SK-N-SH treated with all-trans-retinoic acid at 6 μM for 48 hours (cell line): ENCODE measurements around the gene CD302.

ENCODE experiments used
- ATAC-seq: fragments of 200-7000 bp; cut with Tn5 transposase; 3 replicates; pipeline ENCODE4 v1.9.1; 2020; ENCODE audit warnings: mild to moderate bottlenecking, moderate library complexity
- ARNTL ChIP-seq: fragments of 450-650 bp; formaldehyde crosslinking; IDR thresholded peaks from 2 replicates; pipeline ENCODE4 v1.5.0; 2020; ENCODE audit warnings: low read depth, mild to moderate bottlenecking, moderate library complexity, borderline replicate concordance
- BACH2 ChIP-seq: fragments of 250-450 bp; sonication (Bioruptor Pico); IDR thresholded peaks from 2 replicates; pipeline ENCODE4 v1.9.0; 2021; ENCODE audit warnings: mild to moderate bottlenecking, borderline replicate concordance
- CSDC2 ChIP-seq: fragments of 250-450 bp; sonication (Bioruptor Pico); IDR thresholded peaks from 2 replicates; pipeline ENCODE4 v1.5.0; 2020; ENCODE audit warnings: mild to moderate bottlenecking, moderate library complexity
- CSRNP3 ChIP-seq: fragments of 250-450 bp; sonication (Bioruptor Pico); IDR thresholded peaks from 2 replicates; pipeline ENCODE4 v1.5.1; 2021; ENCODE audit warnings: mild to moderate bottlenecking, moderate library complexity
- ESRRG ChIP-seq: fragments of 250-450 bp; sonication (Bioruptor Pico); IDR thresholded peaks from 2 replicates; pipeline ENCODE4 v1.6.1; 2021; ENCODE audit warnings: mild to moderate bottlenecking
- GLIS3 ChIP-seq: fragments of 250-450 bp; sonication (Bioruptor Pico); IDR thresholded peaks from 2 replicates; pipeline ENCODE4 v1.5.0; 2020; ENCODE audit warnings: mild to moderate bottlenecking, moderate library complexity
- ISL1 ChIP-seq: fragments of 250-450 bp; sonication (Bioruptor Pico); IDR thresholded peaks from 2 replicates; pipeline ENCODE4 v2.1.2; 2022; ENCODE audit warnings: mild to moderate bottlenecking, moderate library complexity
- OSR1 ChIP-seq: fragments of 250-450 bp; sonication (Bioruptor Pico); IDR thresholded peaks from 2 replicates; pipeline ENCODE4 v1.8.0; 2022; ENCODE audit warnings: moderate library complexity, mild to moderate bottlenecking, inconsistent platforms
- PPARA ChIP-seq: fragments of 250-450 bp; sonication (Bioruptor Pico); IDR thresholded peaks from 2 replicates; pipeline ENCODE4 v1.5.0; 2020; ENCODE audit warnings: mild to moderate bottlenecking, borderline replicate concordance
- RARB ChIP-seq: fragments of 250-450 bp; sonication (Bioruptor Pico); IDR thresholded peaks from 2 replicates; pipeline ENCODE4 v1.8.0; 2021; ENCODE audit warnings: mild to moderate bottlenecking, moderate library complexity
- SNAI2 ChIP-seq: fragments of 250-450 bp; sonication (Bioruptor Pico); IDR thresholded peaks from 2 replicates; pipeline ENCODE4 v1.5.0; 2020; ENCODE audit warnings: mild to moderate bottlenecking, moderate library complexity
- TCF4 ChIP-seq: fragments of 250-450 bp; sonication (Bioruptor Pico); IDR thresholded peaks from 2 replicates; pipeline ENCODE4 v1.8.0; 2021; ENCODE audit warnings: mild to moderate bottlenecking, moderate library complexity, borderline replicate concordance
- TOX ChIP-seq: fragments of 250-450 bp; sonication (Bioruptor Pico); IDR thresholded peaks from 2 replicates; pipeline ENCODE4 v1.8.0; 2021; ENCODE audit warnings: mild to moderate bottlenecking, moderate library complexity, borderline replicate concordance
- ZC3H10 ChIP-seq: fragments of 250-450 bp; sonication (Bioruptor Pico); IDR thresholded peaks from 2 replicates; pipeline ENCODE4 v1.5.1; 2021; ENCODE audit warnings: mild to moderate bottlenecking, moderate library complexity
- ZFP3 ChIP-seq: fragments of 250-450 bp; sonication (Bioruptor Pico); IDR thresholded peaks from 2 replicates; pipeline ENCODE4 v1.5.0; 2020; ENCODE audit warnings: mild to moderate bottlenecking, moderate library complexity
- ZFP30 ChIP-seq: fragments of 450-650 bp; formaldehyde crosslinking; IDR thresholded peaks from 2 replicates; pipeline ENCODE4 v1.5.0; 2022; ENCODE audit warnings: mild to moderate bottlenecking, moderate library complexity
- ZNF565 ChIP-seq: fragments of 450-650 bp; formaldehyde crosslinking; conservative IDR thresholded peaks from 2 replicates; pipeline ENCODE4 v1.5.0; 2020; ENCODE audit warnings: low read depth, mild to moderate bottlenecking, moderate library complexity
- ZNF70 ChIP-seq: fragments of 450-650 bp; formaldehyde crosslinking; IDR thresholded peaks from 2 replicates; pipeline ENCODE4 v1.5.0; 2020; ENCODE audit warnings: mild to moderate bottlenecking, moderate library complexity
- ZNF8 ChIP-seq: fragments of 450-650 bp; formaldehyde crosslinking; IDR thresholded peaks from 2 replicates; pipeline ENCODE4 v1.5.0; 2020; ENCODE audit warnings: mild to moderate bottlenecking, moderate library complexity
- TF ChIP-seq, protein P1 (sequence below): fragments of 250-450 bp; sonication (Bioruptor Pico); IDR thresholded peaks from 2 replicates; pipeline ENCODE4 v1.5.1; 2020; ENCODE audit warnings: low read depth, mild to moderate bottlenecking, moderate library complexity
- TF ChIP-seq, protein P2 (sequence below): fragments of 250-450 bp; sonication (Bioruptor Pico); IDR thresholded peaks from 2 replicates; pipeline ENCODE4 v1.5.0; 2020; ENCODE audit warnings: mild to moderate bottlenecking, moderate library complexity
- TF ChIP-seq, protein P3 (sequence below): fragments of 250-450 bp; sonication (Bioruptor Pico); IDR thresholded peaks from 2 replicates; pipeline ENCODE4 v1.8.0; 2021; ENCODE audit warnings: low read depth, mild to moderate bottlenecking, moderate library complexity, borderline replicate concordance
- TF ChIP-seq, protein P4 (sequence below): fragments of 250-450 bp; sonication (Bioruptor Pico); IDR thresholded peaks from 2 replicates; pipeline ENCODE4 v1.8.0; 2020; ENCODE audit warnings: mild to moderate bottlenecking, moderate library complexity, borderline replicate concordance

Gene CD302

DNA sequence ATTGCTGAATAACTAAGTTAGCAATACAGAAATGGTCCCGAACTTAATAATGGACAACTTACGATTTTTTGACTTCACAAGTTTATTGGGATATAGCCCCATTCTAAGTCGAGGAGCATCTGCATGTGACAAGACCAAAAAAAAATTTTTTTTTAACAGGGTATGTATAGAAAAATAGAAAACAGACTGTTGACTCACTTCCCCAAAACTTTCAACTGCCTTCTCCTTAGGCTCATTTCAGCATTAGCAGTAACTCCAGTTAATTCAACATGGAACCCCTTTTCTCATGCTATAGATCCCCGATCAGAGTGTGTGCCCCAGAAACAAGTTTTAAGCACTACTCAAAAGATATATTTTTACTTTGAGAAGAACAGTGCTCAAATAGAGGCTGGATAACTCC is 5.4 kb downstream of the CD302 start (continued):
- TF ChIP-seq CSRNP3 (CRISPR knock-in tag): no peak
- TF ChIP-seq PPARA (CRISPR knock-in tag): no peak
- TF ChIP-seq, all 23 proteins: peak for 0

GRCh38 chr2:159792036-159792435 is 6.0 kb downstream of the CD302 start:
- no peak for TF ChIP-seq RARB
- no peak for TF ChIP-seq ESRRG (CRISPR knock-in tag)
- no peak for TF ChIP-seq BACH2
- no peak for TF ChIP-seq ZFP30 (CRISPR knock-in tag)
- TF ChIP-seq, protein P1, sequence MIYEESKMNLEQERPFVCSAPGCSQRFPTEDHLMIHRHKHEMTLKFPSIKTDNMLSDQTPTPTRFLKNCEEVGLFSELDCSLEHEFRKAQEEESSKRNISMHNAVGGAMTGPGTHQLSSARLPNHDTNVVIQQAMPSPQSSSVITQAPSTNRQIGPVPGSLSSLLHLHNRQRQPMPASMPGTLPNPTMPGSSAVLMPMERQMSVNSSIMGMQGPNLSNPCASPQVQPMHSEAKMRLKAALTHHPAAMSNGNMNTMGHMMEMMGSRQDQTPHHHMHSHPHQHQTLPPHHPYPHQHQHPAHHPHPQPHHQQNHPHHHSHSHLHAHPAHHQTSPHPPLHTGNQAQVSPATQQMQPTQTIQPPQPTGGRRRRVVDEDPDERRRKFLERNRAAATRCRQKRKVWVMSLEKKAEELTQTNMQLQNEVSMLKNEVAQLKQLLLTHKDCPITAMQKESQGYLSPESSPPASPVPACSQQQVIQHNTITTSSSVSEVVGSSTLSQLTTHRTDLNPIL (CRISPR knock-in tag): no peak
- TF ChIP-seq, protein P2, sequence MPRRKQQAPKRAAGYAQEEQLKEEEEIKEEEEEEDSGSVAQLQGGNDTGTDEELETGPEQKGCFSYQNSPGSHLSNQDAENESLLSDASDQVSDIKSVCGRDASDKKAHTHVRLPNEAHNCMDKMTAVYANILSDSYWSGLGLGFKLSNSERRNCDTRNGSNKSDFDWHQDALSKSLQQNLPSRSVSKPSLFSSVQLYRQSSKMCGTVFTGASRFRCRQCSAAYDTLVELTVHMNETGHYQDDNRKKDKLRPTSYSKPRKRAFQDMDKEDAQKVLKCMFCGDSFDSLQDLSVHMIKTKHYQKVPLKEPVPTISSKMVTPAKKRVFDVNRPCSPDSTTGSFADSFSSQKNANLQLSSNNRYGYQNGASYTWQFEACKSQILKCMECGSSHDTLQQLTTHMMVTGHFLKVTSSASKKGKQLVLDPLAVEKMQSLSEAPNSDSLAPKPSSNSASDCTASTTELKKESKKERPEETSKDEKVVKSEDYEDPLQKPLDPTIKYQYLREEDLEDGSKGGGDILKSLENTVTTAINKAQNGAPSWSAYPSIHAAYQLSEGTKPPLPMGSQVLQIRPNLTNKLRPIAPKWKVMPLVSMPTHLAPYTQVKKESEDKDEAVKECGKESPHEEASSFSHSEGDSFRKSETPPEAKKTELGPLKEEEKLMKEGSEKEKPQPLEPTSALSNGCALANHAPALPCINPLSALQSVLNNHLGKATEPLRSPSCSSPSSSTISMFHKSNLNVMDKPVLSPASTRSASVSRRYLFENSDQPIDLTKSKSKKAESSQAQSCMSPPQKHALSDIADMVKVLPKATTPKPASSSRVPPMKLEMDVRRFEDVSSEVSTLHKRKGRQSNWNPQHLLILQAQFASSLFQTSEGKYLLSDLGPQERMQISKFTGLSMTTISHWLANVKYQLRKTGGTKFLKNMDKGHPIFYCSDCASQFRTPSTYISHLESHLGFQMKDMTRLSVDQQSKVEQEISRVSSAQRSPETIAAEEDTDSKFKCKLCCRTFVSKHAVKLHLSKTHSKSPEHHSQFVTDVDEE (CRISPR knock-in tag): no peak
- TF ChIP-seq, protein P3, sequence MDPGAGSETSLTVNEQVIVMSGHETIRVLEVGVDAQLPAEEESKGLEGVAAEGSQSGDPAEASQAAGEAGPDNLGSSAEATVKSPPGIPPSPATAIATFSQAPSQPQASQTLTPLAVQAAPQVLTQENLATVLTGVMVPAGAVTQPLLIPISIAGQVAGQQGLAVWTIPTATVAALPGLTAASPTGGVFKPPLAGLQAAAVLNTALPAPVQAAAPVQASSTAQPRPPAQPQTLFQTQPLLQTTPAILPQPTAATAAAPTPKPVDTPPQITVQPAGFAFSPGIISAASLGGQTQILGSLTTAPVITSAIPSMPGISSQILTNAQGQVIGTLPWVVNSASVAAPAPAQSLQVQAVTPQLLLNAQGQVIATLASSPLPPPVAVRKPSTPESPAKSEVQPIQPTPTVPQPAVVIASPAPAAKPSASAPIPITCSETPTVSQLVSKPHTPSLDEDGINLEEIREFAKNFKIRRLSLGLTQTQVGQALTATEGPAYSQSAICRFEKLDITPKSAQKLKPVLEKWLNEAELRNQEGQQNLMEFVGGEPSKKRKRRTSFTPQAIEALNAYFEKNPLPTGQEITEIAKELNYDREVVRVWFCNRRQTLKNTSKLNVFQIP (CRISPR knock-in tag): no peak
- TF ChIP-seq TOX (CRISPR knock-in tag): no peak
- TF ChIP-seq ARNTL (CRISPR knock-in tag): no peak
- TF ChIP-seq ZFP3 (CRISPR knock-in tag): no peak
- TF ChIP-seq CSDC2 (CRISPR knock-in tag): no peak
- TF ChIP-seq, protein P4, sequence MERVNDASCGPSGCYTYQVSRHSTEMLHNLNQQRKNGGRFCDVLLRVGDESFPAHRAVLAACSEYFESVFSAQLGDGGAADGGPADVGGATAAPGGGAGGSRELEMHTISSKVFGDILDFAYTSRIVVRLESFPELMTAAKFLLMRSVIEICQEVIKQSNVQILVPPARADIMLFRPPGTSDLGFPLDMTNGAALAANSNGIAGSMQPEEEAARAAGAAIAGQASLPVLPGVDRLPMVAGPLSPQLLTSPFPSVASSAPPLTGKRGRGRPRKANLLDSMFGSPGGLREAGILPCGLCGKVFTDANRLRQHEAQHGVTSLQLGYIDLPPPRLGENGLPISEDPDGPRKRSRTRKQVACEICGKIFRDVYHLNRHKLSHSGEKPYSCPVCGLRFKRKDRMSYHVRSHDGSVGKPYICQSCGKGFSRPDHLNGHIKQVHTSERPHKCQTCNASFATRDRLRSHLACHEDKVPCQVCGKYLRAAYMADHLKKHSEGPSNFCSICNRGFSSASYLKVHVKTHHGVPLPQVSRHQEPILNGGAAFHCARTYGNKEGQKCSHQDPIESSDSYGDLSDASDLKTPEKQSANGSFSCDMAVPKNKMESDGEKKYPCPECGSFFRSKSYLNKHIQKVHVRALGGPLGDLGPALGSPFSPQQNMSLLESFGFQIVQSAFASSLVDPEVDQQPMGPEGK (CRISPR knock-in tag): no peak
- TF ChIP-seq ZC3H10 (CRISPR knock-in tag): no peak
- ATAC-seq: no peak

- ATAC-seq: no peak
Observed at GRCh38 chr2:159790323-159790722, 7.7 kb downstream of the CD302 start.

More at GRCh38 chr2:159790323-159790722, 7.7 kb downstream of the CD302 start:
- TF ChIP-seq ZC3H10 (CRISPR knock-in tag): no peak
- TF ChIP-seq PPARA (CRISPR knock-in tag): no peak
- no peak for TF ChIP-seq GLIS3 (CRISPR knock-in tag)
- no peak for TF ChIP-seq ZNF70
- no peak for TF ChIP-seq ZFP3 (CRISPR knock-in tag)
- no peak for TF ChIP-seq TCF4 (CRISPR knock-in tag)
- TF ChIP-seq CSRNP3 (CRISPR knock-in tag): no peak
- TF ChIP-seq ZFP30 (CRISPR knock-in tag): no peak
- TF ChIP-seq, protein P1 (CRISPR knock-in tag): no peak
- TF ChIP-seq ARNTL (CRISPR knock-in tag): no peak
- TF ChIP-seq ZNF565 (CRISPR knock-in tag): no peak
- TF ChIP-seq ISL1 (CRISPR knock-in tag): no peak
- TF ChIP-seq BACH2: no peak
- no peak for TF ChIP-seq CSDC2 (CRISPR knock-in tag)
- TF ChIP-seq, protein P2 (CRISPR knock-in tag): no peak
- no peak for TF ChIP-seq OSR1 (CRISPR knock-in tag)
- TF ChIP-seq ZNF8 (CRISPR knock-in tag): no peak
- TF ChIP-seq SNAI2 (CRISPR knock-in tag): no peak
